ENCODE measurements around the gene OVCA2.

The OVCA2 gene

GRCh38 chr17:2040219-2040827 is 1.5 kb upstream of the OVCA2 start:
- no peak for FAIRE-seq
- no peak for DNase-seq (ENCODE audit: insufficient read length)
- TF ChIP-seq TAF1 (IDR thresholded peaks at IDR 0.05; ENCODE audit: borderline replicate concordance, low read depth, low read length) (no peak), POLR2AphosphoS5 (IDR thresholded peaks at IDR 0.05; ENCODE audit: low read depth, low read length) (no peak), POLR2A (IDR thresholded peaks at IDR 0.05; ENCODE audit: low read depth, low read length) (no peak)

GRCh38 chr17:2040942-2041560 is 771 bp upstream of the OVCA2 start:
- TF ChIP-seq TAF1 (IDR thresholded peaks at IDR 0.05; ENCODE audit: borderline replicate concordance, low read depth, low read length) = no peak
- no peak for TF ChIP-seq POLR2A (IDR thresholded peaks at IDR 0.05; ENCODE audit: low read depth, low read length)
- TF ChIP-seq POLR2AphosphoS5 (IDR thresholded peaks at IDR 0.05; ENCODE audit: low read depth, low read length) = no peak
- peak; percentile 71 for FAIRE-seq
- no peak for DNase-seq (ENCODE audit: insufficient read length)

DNA sequence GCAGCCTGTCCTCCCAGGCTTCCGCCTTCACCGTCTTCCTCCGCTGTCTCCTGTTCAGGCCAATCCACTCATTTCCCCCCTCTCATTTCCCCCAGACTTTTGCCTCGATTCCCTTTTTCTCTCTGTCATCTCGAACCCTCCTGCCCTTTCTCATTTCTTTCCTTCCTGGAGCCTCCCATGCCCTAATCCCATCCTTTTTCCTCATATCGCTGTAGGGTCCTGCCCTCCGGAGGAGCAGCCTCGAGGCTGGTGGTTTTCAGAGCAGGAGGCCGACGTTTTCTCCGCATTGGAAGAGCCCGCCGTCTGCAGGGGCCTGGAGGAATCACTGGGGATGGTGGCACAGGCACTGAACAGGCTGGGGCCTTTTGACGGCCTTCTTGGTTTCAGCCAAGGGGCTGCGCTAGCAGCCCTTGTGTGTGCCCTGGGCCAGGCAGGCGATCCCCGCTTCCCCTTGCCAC is 597 bp downstream of the OVCA2 start:
- FAIRE-seq = no peak
- no peak for DNase-seq (ENCODE audit: insufficient read length)
- TF ChIP-seq TAF1 (IDR thresholded peaks at IDR 0.05; ENCODE audit: borderline replicate concordance, low read depth, low read length) (no peak), POLR2A (IDR thresholded peaks at IDR 0.05; ENCODE audit: low read depth, low read length) (no peak), POLR2AphosphoS5 (IDR thresholded peaks at IDR 0.05; ENCODE audit: low read depth, low read length) (no peak)

GRCh38 chr17:2042933-2043332 is 1.1 kb downstream of the OVCA2 start:
- TF ChIP-seq POLR2A (IDR thresholded peaks at IDR 0.05; ENCODE audit: low read depth, low read length) (no peak), TAF1 (IDR thresholded peaks at IDR 0.05; ENCODE audit: borderline replicate concordance, low read depth, low read length) (no peak), POLR2AphosphoS5 (IDR thresholded peaks at IDR 0.05; ENCODE audit: low read depth, low read length) (no peak)
- DNase-seq (ENCODE audit: insufficient read length) = no peak
- FAIRE-seq = peak; percentile 21

GRCh38 chr17:2043785-2044184 is 2.0 kb downstream of the OVCA2 start:
- DNase-seq (ENCODE audit: insufficient read length) (no peak), FAIRE-seq (no peak)
- TF ChIP-seq TAF1 (IDR thresholded peaks at IDR 0.05; ENCODE audit: borderline replicate concordance, low read depth, low read length) (no peak), POLR2AphosphoS5 (IDR thresholded peaks at IDR 0.05; ENCODE audit: low read depth, low read length) (no peak), POLR2A (IDR thresholded peaks at IDR 0.05; ENCODE audit: low read depth, low read length) (no peak)

GRCh38 chr17:2044263-2044894 is 2.6 kb downstream of the OVCA2 start:
- no peak for FAIRE-seq
- DNase-seq (ENCODE audit: insufficient read length) = no peak
- TF ChIP-seq TAF1 (IDR thresholded peaks at IDR 0.05; ENCODE audit: borderline replicate concordance, low read depth, low read length) = no peak
- no peak for TF ChIP-seq POLR2AphosphoS5 (IDR thresholded peaks at IDR 0.05; ENCODE audit: low read depth, low read length)
- TF ChIP-seq POLR2A (IDR thresholded peaks at IDR 0.05; ENCODE audit: low read depth, low read length) = no peak

DNA sequence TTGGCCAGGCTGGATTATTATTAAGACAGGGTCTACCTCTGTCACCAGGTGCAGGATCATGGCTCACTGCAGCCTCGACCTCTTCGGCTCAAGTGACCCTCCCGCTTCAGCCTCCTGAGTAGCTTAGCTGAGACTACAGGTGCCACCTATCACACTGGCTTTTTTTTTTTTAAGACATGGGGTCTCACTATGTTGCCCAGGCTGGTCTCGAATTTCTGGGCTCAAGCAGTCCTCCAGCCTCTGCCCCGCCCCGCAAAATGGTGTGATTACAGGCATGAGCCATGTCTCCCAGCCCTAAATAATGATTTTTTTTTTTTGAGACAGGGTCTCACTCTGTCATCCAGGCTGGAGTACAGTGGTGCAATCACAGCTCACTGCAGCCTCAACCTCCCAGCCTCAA is 5.8 kb downstream of the OVCA2 start:
- FAIRE-seq = no peak
- no peak for DNase-seq (ENCODE audit: insufficient read length)
- TF ChIP-seq POLR2A (IDR thresholded peaks at IDR 0.05; ENCODE audit: low read depth, low read length) (no peak), POLR2AphosphoS5 (IDR thresholded peaks at IDR 0.05; ENCODE audit: low read depth, low read length) (no peak), TAF1 (IDR thresholded peaks at IDR 0.05; ENCODE audit: borderline replicate concordance, low read depth, low read length) (no peak)

- no peak for DNase-seq (ENCODE audit: insufficient read length)
- TF ChIP-seq POLR2A (IDR thresholded peaks at IDR 0.05; ENCODE audit: low read depth, low read length) (no peak), TAF1 (IDR thresholded peaks at IDR 0.05; ENCODE audit: borderline replicate concordance, low read depth, low read length) (no peak)
- no peak for FAIRE-seq
Observed at GRCh38 chr17:2048805-2049204, 7.0 kb downstream of the OVCA2 start.

GRCh38 chr17:2049333-2050299 is 7.8 kb downstream of the OVCA2 start:
- FAIRE-seq (peak; percentile 94), DNase-seq (ENCODE audit: insufficient read length) (peak; percentile 76)
- TF ChIP-seq POLR2A (IDR thresholded peaks at IDR 0.05; ENCODE audit: low read depth, low read length) (no peak), TAF1 (IDR thresholded peaks at IDR 0.05; ENCODE audit: borderline replicate concordance, low read depth, low read length) (no peak), POLR2AphosphoS5 (IDR thresholded peaks at IDR 0.05; ENCODE audit: low read depth, low read length) (no peak)

DNA sequence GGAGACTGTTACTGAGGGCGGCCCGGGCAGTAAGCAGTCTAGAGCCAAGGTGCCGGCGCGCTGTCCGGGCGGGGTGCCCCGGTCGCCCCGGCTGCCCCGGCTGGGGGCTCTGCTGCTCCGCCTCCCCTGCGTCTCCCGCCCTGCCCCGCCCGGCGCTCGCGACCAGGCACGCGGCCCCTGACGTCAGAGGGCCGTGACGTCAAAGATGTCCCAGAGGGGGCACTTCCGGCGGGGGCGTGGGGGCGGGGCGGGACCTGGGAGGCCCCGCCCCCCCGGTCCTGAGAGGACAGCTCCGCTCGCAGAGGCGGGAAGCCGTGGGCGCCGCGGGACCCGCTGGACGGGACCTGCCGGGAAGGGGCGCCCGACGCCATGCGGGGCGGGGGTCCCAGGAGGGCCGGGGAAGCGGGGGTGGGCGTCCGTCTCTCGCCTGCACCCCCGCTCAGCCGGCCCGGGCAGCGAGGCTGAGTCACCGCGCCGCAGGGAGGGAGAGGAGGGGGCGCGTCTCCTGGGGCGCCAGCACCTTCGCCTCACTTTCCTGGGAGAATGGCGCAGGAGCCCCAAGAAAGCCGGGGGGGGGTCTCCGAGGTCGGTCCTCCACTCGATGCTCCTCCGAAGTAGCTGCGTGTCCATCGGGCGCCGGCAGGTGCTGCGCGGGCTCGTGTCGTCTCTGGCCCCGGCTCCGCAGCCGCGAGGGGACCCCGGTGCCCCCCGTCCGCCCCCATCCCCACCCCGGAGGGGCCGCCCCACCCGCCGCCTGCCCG is 8.7 kb downstream of the OVCA2 start:
- DNase-seq (ENCODE audit: insufficient read length) (no peak), FAIRE-seq (peak; percentile 82)
- TF ChIP-seq POLR2AphosphoS5 (IDR thresholded peaks at IDR 0.05; ENCODE audit: low read depth, low read length) (no peak), TAF1 (IDR thresholded peaks at IDR 0.05; ENCODE audit: borderline replicate concordance, low read depth, low read length) (no peak), POLR2A (IDR thresholded peaks at IDR 0.05; ENCODE audit: low read depth, low read length) (no peak)

Measured in GM12892 (cell line).